Body of pancreas (tissue), 4 donors: Measurements from ENCODE around the gene CMTM7.

Experiments used
- POLR2A ChIP-seq, 3 donors: fragments of 450-650 bp; IDR thresholded peaks; one replicate each; pipeline ENCODE4 v1.6.1; 2016; ENCODE audit warnings: antibody characterized with exemption in 3 of 3, mild to moderate bottlenecking in 2 of 3
- TF ChIP-seq, protein P1 (sequence below), 7 experiments: fragments of 450-650 bp in 4 of 7; fragments of 200-600 bp in 3 of 7; sonication (generic) in 3 of 7; IDR thresholded peaks; one replicate each; pipeline ENCODE4 v1.5.1; 2016 to 2019; ENCODE audit warnings: antibody characterized with exemption in 7 of 7

DNA sequence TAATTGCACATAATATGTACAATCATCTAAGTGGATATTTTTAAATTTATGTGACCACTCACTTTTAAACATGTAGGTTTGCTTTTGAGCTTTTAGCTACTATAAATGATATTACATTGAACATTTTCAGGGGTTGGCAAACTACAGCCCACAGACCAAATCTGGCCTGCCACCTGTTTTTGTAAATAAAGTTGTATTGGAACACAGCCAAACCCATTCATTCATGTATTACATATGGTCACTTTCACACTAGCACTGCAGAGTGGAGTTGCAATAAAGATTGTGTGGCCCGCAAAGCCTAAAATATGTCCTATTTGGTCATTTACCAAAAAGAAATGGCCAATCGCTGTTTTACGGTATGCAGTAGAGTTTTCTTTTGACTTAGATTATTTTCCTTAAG, 21.2 kb downstream of the CMTM7 start:
- TF ChIP-seq, protein P1, sequence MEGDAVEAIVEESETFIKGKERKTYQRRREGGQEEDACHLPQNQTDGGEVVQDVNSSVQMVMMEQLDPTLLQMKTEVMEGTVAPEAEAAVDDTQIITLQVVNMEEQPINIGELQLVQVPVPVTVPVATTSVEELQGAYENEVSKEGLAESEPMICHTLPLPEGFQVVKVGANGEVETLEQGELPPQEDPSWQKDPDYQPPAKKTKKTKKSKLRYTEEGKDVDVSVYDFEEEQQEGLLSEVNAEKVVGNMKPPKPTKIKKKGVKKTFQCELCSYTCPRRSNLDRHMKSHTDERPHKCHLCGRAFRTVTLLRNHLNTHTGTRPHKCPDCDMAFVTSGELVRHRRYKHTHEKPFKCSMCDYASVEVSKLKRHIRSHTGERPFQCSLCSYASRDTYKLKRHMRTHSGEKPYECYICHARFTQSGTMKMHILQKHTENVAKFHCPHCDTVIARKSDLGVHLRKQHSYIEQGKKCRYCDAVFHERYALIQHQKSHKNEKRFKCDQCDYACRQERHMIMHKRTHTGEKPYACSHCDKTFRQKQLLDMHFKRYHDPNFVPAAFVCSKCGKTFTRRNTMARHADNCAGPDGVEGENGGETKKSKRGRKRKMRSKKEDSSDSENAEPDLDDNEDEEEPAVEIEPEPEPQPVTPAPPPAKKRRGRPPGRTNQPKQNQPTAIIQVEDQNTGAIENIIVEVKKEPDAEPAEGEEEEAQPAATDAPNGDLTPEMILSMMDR (IDR thresholded peaks at IDR 0.05) = no peak
- TF ChIP-seq POLR2A (IDR thresholded peaks at IDR 0.05) = no peak
